Activated T-cell treated with anti-CD3 and anti-CD28 coated beads for 1 hour (primary cell): ENCODE measurements around the gene RALB.

Source experiments
- DNase-seq: peaks from one replicate; pipeline ENCODE4 v3.0.0-alpha.2; 2020; ENCODE audit warnings: low read depth

RALB gene

GRCh38 chr2:120252225-120253020, at the start of gene RALB:
Gene RALB, plus strand, starts transcription at chr2:120252852. Its CDS starts 25,813 bp downstream, at chr2:120278665.
- DNase-seq, result peak; percentile 97

DNA sequence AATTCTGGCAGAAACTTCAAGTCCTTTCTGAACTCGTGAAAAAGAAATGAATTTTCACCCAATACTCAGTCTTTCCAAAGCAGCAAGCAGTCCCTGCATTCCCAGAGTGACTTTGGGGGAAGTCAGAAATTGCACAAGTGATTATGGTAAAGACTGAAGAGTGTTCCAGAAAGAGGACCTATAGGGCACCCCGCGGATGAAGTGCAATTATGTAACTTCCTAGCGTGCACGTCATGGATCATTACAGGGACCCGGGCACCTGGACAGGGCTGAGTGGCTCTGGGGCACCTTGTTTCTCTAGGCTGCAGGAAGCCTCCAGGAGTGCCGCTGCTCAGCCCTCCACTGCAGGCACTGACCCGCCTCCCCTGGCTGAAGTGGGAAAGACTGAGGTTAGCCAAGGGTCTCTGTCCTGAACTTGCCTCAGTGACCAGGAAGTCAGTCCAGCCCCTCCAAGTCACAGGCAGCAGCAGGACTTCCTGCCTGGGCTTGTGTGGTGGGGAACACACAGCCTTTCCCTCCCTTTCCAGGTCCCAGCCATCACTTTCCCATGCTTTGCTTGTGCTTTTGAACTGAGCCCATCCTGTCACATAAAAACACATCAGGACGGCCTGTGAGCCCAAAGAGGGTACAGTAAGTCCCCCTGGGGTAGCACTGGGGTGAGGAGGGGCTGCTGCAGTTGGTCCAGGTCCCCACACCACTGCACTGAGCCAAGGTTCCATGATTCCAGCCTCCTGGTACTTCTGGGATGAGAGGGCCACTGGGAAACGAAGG, 49.2 kb upstream of the RALB start:
- no peak for DNase-seq

DNA sequence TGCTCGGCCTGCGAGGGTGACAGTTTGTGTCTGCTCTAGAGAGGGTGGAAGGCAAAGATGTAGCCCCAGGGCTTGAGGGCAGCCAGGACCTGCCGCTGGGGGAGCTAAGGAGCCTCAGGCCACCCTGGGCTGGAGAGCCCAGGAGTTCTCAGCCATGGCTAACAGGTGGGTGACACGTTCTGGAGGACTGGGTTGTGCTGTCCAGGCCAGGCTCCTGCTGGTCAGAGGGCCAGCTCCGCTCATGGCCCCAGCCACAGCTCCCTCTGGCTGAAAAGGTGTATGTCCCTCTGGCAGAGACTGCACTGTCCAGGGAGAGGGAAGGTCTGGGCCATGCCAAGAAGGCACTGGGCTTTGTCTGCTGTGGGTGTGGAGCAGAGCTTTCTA, 48.6 kb upstream of the RALB start:
- no peak for DNase-seq

DNA sequence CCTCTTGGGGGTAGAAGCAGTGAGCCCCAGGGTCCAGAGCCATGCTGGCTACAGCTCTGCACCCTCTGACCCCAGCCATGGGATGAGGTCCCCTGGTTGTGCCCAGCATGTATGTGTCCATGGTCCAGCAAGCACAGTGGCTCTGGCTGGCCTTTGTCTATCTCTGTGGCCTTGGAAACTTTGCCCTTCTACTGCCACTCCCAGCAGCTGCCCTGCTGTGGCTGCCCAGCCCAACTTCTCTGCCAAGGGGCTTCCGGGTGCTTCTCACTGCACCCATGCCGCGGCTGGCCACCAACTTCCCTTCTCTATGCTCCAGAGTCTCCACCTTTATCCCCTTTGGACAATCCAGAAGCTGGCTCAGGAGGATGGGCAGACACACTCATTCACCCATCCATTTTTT, 48.2 kb upstream of the RALB start:
- DNase-seq, result no peak

GRCh38 chr2:120204945-120205670, 47.5 kb upstream of the RALB start:
- DNase-seq, result no peak

DNA sequence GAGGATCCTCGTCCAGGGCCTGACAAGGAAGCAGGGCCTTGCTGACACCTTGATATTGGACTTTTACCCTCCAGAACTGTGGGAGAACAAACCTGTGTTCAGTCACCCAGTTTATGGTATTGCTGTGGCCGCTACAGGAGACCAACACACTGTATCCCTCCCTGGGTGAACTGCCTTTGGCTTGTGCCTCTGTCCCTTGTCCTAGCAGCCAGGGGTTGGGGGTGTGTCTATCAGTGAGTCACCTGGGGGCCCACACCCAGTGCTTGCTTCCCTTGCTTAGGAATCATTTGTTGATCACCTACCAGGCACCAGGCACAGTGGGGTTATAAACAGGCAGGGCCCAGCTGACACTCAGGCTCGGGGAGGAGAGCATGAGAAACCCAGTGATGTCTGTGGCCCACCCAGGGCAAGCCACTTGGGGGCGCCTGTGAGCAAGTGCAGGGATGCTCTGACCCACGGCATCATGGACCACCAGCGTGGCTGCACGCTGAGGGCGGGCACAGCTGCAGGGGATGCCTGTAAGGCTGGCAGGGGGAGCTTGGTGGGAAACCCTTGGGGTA, 46.5 kb upstream of the RALB start:
- peak; percentile 29 for DNase-seq

GRCh38 chr2:120208381-120209353, 44.0 kb upstream of the RALB start:
- DNase-seq, result no peak

- no peak for DNase-seq
Observed at GRCh38 chr2:120209427-120210269, 43.0 kb upstream of the RALB start.

GRCh38 chr2:120210270-120210693, 42.4 kb upstream of the RALB start:
- no peak for DNase-seq

- DNase-seq, result no peak
Observed at GRCh38 chr2:120218181-120218580, 34.5 kb upstream of the RALB start.

GRCh38 chr2:120219291-120219690, 33.4 kb upstream of the RALB start:
- DNase-seq, result no peak

GRCh38 chr2:120219766-120220165, 32.9 kb upstream of the RALB start:
- no peak for DNase-seq

DNA sequence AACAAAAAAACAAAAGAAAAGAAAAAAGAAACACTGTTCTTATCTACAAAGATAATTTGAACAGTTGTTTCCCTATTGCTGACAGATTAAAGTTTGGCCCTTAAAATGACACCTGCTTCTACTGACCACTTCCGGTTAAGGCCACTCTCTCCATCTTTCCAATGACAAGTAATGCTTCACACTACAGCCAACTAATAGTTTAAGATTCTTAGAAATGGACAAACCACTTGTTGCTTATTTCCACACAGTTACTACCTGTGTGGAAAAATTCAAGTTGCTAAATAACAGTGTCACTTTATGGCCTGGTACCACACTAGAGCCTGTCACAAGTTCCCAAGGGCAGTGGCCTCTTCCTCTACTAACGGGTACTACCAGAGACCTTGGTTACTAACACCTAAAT, 31.9 kb upstream of the RALB start:
- DNase-seq, result no peak

- no peak for DNase-seq
Observed at GRCh38 chr2:120221616-120222015, 31.0 kb upstream of the RALB start.

- no peak for DNase-seq
Observed at GRCh38 chr2:120222186-120223033, 30.2 kb upstream of the RALB start.

- peak; percentile 87 for DNase-seq
Observed at GRCh38 chr2:120223034-120223912, 29.4 kb upstream of the RALB start, which contains the start of gene TMEM185B. Gene TMEM185B, minus strand, starts transcription at chr2:120223400. Its CDS starts 424 bp downstream, at chr2:120222976.

DNA sequence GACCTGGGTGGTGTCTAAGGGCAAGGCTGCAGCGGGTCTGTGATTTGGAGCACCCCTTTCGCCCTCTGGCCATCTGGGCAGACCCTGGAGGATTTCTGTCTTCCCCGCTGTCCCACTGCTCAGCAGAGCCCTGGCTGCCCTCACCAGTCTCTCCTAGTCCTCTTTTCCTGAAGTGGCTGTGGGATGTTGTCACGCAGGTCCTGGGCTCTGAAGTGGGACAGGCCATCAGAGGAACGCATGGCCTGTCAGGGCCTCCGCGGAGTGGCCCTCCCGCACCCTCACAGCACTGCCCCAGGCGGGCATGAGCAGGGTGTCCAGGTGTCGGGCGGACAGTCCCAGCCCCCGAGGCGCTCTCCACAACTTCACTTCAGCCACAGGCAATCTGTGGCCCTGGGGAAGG, 28.4 kb upstream of the RALB start:
- DNase-seq, result no peak
